Adrenal gland (tissue), 12 donors: ENCODE results near the gene CCL26. TPM values are rescaled to one million over a fixed set of nuclear protein-coding genes. Genes with fewer than 3 reads are reported as not detected.
"Not testable (repeated sequence)": the region's sequence is repeated elsewhere in the genome, so short reads cannot be mapped to it uniquely, and the experiment has no call there.

ENCODE experiments used
- DNase-seq, 7 donors: peaks; one replicate each; pipeline ENCODE4 v3.0.0-alpha.2; 2019 to 2020
- H3K27ac ChIP-seq, 5 donors: fragments of 200-600 bp; sonication (generic) in 4 of 5; 1 replicate in 3 of 5; 2 replicates in 2 of 5; pipeline versions ENCODE4 v1.5.1 to v1.8.0; 2016 to 2020; ENCODE audit warnings: mild to moderate bottlenecking in 1 of 5
- H3K27me3 ChIP-seq: fragments of 200-600 bp; 2 replicates; pipeline ENCODE4 v1.8.0; 2021
- H3K36me3 ChIP-seq, 2 donors: fragments of 200-600 bp; replicated peaks in 1 of 2; 1 replicate in 1 of 2; 2 replicates in 1 of 2; pipeline versions ENCODE4 v1.5.1 to v1.8.0; 2018 to 2022
- H3K4me1 ChIP-seq, 2 donors: fragments of 200-600 bp; replicated peaks in 1 of 2; 1 replicate in 1 of 2; 2 replicates in 1 of 2; pipeline versions ENCODE4 v1.5.1 to v1.8.0; 2018 to 2021
- H3K4me3 ChIP-seq, 4 donors: fragments of 200-600 bp; sonication (generic) in 3 of 4; one replicate each; pipeline ENCODE4 v1.5.1; 2016 to 2018
- H3K9me3 ChIP-seq, 3 donors: fragments of 200-600 bp; sonication (generic) in 1 of 3; replicated peaks in 1 of 3; 1 replicate in 2 of 3; 2 replicates in 1 of 3; pipeline versions ENCODE4 v1.5.1 to v1.8.0; 2016 to 2021
- POLR2A ChIP-seq, 2 donors: fragments of 450-650 bp; IDR thresholded peaks; one replicate each; pipeline ENCODE4 v1.6.1; 2017; ENCODE audit warnings: antibody characterized with exemption in 2 of 2, mild to moderate bottlenecking in 2 of 2, moderate library complexity in 1 of 2
- WGBS, 4 donors: extraction: QIAGEN DNeasy Blood & Tissue Kit in 2 of 4; methylation state at CpG; one replicate each; pipeline versions ENCODE4 v1.1.5 to v1.1.7; 2013 to 2017; 5-methylcytosine and 5-hydroxymethylcytosine counted together
- intact Hi-C, 2 donors: fragments of 100-400 bp; cut with DNase I; formaldehyde crosslinking; loops; one replicate each; pipeline versions ENCODE4 v1.14.1 to v1.15.0; 2022 to 2023
- polyA plus RNA-seq, 3 donors: library from polyadenylated mRNA; stranded (reverse); fragments of 200-250 nt in 2 of 3; fragments of 350-450 nt in 1 of 3; fragmentation: Illumina TruSeq in 1 of 3; extraction: RNeasy Lipid Tissue Mini Kit (QIAGEN cat#74804) in 1 of 3; gene quantifications; one replicate each; pipeline ENCODE4 v1.2.3, GENCODE V29; 2013 to 2014
- total RNA-seq, 9 donors: library from RNA; depleted of rRNA in 4 of 9; stranded (reverse); fragments of >200 nt in 4 of 9; fragments of 120-200 nt in 1 of 9; fragmentation: NEBNext Ultra II Directional in 1 of 9; extraction: Animal tissue kit (Norgen Biotek cat#: 25700) in 1 of 9; gene quantifications; one replicate each; pipeline versions ENCODE4 v1.1.0 to v1.2.4, GENCODE V29; 2013 to 2023
- TF ChIP-seq, protein P1 (sequence below), 6 experiments: fragments of 450-650 bp in 4 of 6; fragments of 200-600 bp in 2 of 6; sonication (generic) in 1 of 6; IDR thresholded peaks; 1 replicate in 5 of 6; 2 replicates in 1 of 6; pipeline versions ENCODE4 v1.5.1 to v1.8.0; 2016 to 2021; ENCODE audit warnings: antibody characterized with exemption in 6 of 6, mild to moderate bottlenecking in 2 of 6, moderate library complexity in 1 of 6
- donor health status: healthy with polysubstance abuse.
- donor health status: Bipolar disorder and iron deficiency.
- donor health status: DM: yes; HTN: yes; CAD: no.
- donor health status: DM: no; HTN: no; CAD: no.
- donor health status: DM: no; HTN: no; CAD: no.
- donor health status: DM: yes; HTN: yes; CAD: no.

CCL26 gene
- total and polyA plus RNA-seq, 12 donors, result 0.44 to 9.5 (median 1.4) TPM; not detected in 3

DNA sequence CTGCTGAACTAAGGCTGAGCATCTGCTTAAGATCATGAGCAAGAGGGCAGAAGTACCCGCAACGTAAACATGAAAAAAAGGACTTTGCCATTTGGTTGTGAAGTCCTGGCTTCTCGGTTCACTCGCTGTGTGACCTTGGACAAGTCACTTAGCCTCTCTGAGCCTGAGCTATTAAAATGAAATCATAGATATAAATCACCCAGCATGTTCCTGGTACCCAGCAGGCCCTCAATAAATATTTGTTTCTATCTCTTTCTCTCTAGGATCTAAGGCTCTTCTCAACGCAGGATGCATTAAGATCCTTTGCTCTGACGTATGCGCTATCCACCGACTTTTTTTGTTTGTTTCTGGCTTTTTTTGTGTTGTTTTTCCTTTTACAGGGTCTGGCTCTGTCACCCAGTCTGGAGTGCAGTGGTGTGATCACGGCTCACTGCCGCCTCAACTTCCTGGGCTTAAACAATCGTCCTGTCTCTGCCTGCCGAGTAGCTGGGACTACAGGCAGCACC, 39.9 kb downstream of the CCL26 start:
- Histone ChIP-seq H3K4me1 (peaks cover 3 to 7% of the 10 kb centered on the region in 2 donors), H3K27me3 (no peaks in the 10 kb centered on the region), H3K9me3 (no peaks in the 10 kb centered on the region), H3K27ac (peak overlapping the region in 1 of 5 donors; percentile 37), H3K4me3 (no peak overlapping the region), H3K36me3 (no peaks in the 10 kb centered on the region)
- intact Hi-C loops, result no loop called here
- DNase-seq, result no peak
- 79 to 90% (median 80%) methylated on average over 12 of the region's 12 CpGs for WGBS, 4 donors
- TF ChIP-seq, protein P1, sequence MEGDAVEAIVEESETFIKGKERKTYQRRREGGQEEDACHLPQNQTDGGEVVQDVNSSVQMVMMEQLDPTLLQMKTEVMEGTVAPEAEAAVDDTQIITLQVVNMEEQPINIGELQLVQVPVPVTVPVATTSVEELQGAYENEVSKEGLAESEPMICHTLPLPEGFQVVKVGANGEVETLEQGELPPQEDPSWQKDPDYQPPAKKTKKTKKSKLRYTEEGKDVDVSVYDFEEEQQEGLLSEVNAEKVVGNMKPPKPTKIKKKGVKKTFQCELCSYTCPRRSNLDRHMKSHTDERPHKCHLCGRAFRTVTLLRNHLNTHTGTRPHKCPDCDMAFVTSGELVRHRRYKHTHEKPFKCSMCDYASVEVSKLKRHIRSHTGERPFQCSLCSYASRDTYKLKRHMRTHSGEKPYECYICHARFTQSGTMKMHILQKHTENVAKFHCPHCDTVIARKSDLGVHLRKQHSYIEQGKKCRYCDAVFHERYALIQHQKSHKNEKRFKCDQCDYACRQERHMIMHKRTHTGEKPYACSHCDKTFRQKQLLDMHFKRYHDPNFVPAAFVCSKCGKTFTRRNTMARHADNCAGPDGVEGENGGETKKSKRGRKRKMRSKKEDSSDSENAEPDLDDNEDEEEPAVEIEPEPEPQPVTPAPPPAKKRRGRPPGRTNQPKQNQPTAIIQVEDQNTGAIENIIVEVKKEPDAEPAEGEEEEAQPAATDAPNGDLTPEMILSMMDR (IDR thresholded peaks at IDR 0.05), result no peak
- TF ChIP-seq POLR2A (IDR thresholded peaks at IDR 0.05), result no peak

DNA sequence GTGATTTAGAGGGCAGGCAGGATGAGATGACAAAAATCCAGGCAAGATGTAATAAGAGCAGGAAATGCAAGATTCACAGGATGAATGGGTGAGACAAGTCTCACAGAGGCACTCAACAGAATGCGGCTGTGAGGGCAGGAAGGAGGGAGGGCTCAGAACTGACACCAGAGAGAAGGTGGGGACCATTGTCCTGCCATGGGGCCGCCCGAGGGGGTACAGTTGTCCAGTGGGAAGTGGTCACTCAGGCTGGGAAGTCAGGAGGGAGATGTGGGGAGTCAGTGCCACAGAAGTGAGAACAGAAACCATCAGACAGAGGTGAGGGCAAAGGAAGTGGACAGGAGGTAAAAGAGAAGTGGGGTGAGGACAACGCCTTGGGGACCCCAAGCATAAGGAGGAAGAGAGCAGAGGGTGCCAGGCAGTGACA, 42.1 kb downstream of the CCL26 start:
- Histone ChIP-seq H3K27ac (peak overlapping the region in 1 of 5 donors; percentile 29), H3K27me3 (no peaks in the 10 kb centered on the region), H3K4me1 (peaks cover 3 to 7% of the 10 kb centered on the region in 2 donors), H3K9me3 (no peaks in the 10 kb centered on the region), H3K4me3 (no peak overlapping the region), H3K36me3 (no peaks in the 10 kb centered on the region)
- no peak for DNase-seq
- 60 to 79% (median 62%) methylated on average over 4 of the region's 4 CpGs for whole genome bisulfite sequencing, 4 donors
- TF ChIP-seq, protein P1 (IDR thresholded peaks at IDR 0.05), result no peak
- no peak for TF ChIP-seq POLR2A (IDR thresholded peaks at IDR 0.05)
- intact Hi-C loops, result no loop called here

DNA sequence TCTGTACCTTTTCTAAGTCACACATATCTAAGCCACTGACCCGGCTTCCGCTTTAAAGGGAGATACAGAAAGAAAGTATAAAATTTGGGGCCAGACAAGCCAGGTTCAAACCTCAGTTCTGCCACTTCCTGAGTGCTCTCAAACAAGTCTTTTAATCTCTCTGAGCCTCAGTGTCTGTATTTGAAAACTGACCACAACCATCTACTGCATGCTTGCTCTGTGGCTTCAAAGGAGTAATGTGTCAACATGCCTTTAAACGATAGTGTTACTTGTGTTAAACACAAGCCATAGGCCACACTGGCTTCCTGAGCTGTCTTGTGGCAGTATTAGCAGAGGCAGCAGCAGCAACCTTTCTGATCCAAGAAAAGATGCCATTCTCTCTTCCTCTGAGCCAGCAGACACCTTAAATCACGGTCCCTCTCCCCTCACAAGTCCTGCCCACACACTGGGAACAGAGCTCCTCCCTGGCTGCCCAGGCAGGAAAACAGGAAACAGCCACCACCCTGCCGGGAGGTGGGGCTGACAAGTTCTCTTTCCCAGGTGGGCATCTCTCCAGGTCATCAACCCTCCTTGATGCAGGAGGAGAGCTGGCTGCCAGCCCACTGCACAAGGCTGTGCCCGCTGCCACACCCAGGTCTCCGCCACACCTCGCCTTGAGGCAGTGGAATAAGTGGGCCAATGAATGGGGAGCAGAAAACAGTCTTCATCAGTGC, 44.0 kb downstream of the CCL26 start:
- DNase-seq, result no peak
- Histone ChIP-seq H3K9me3 (no peaks in the 10 kb centered on the region), H3K27ac (peak overlapping the region in 1 of 5 donors; percentile 17), H3K4me1 (peaks cover 1 to 4% of the 10 kb centered on the region in 2 donors), H3K27me3 (no peaks in the 10 kb centered on the region), H3K36me3 (no peaks in the 10 kb centered on the region), H3K4me3 (no peak overlapping the region)
- intact Hi-C loops, result no loop called here
- 69 to 87% (median 74%) methylated on average over 4 to 8 of the region's 8 CpGs for WGBS, 4 donors
- TF ChIP-seq, protein P1 (IDR thresholded peaks at IDR 0.05), result no peak
- TF ChIP-seq POLR2A (IDR thresholded peaks at IDR 0.05), result no peak

DNA sequence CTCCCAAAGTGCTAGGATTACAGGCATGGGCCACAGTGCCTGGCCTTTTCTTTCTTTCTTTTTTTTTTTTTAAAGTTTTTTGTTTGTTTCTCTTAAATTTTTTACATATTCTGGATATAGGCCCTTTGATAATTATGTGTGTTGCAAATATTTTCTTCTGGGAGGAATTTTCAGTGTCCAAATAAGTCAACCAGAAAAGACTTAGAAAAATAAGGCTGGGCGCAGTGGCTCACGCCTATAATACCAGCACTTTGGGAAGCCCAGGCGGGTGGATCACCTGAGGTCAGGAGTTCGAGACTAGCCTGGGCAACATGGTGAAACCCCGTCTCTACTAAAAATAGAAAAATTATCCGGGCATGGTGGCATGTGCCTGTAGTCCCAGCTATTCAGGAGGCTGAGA, 44.7 kb downstream of the CCL26 start:
- H3K27me3 ChIP-seq, H3K4me3 ChIP-seq, intact Hi-C loops, H3K4me1 ChIP-seq, H3K9me3 ChIP-seq, H3K36me3 ChIP-seq, H3K27ac ChIP-seq, DNase-seq: not testable (repeated sequence)
- WGBS, 4 donors, result 77 to 82% (median 79%) methylated on average over 6 of the region's 6 CpGs

DNA sequence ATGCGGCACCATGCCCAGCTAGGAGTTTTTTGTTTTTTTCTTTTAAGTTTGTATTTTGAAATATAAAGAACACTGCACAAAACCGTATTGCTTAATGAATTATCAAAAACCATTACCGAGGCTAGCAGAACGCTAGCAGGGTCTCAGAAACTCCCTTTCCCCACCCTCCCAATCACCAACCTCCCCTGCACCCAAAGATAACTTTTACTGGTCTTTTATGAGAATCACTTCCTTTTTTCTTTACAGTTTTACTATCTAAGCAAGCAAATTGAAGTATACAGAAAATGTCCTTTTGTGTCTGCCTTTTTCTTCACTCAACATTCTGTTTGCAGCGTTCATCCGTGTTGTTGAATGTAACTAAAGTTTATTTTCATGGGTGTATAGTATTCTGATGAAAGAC, 46.7 kb downstream of the CCL26 start:
- H3K27me3 ChIP-seq, result no peaks in the 10 kb centered on the region
- TF ChIP-seq, protein P1 (IDR thresholded peaks at IDR 0.05), result no peak
- TF ChIP-seq POLR2A (IDR thresholded peaks at IDR 0.05), result no peak
- no peaks in the 10 kb centered on the region for H3K36me3 ChIP-seq
- H3K4me3 ChIP-seq, result no peak overlapping the region
- DNase-seq, result no peak
- intact Hi-C loops, result no loop called here
- H3K27ac ChIP-seq, result no peak overlapping the region
- no peaks in the 10 kb centered on the region for H3K4me1 ChIP-seq
- 84 to 90% (median 87%) methylated on average over 6 of the region's 6 CpGs for WGBS, 4 donors
- no peaks in the 10 kb centered on the region for H3K9me3 ChIP-seq
